Measurements from ENCODE around the gene UTP25.
A peak's percentile ranks its signal among the peaks of the same experiment; 100 is the strongest.

Gene UTP25

GRCh38 chr1:209805875-209806760 is 21.7 kb upstream of the UTP25 start, which contains the start of gene IRF6:
Gene IRF6 (minus strand): TSS chr1:209806142. CDS start chr1:209801413, 4,729 bp downstream.
- no peak for DNase-seq

DNA sequence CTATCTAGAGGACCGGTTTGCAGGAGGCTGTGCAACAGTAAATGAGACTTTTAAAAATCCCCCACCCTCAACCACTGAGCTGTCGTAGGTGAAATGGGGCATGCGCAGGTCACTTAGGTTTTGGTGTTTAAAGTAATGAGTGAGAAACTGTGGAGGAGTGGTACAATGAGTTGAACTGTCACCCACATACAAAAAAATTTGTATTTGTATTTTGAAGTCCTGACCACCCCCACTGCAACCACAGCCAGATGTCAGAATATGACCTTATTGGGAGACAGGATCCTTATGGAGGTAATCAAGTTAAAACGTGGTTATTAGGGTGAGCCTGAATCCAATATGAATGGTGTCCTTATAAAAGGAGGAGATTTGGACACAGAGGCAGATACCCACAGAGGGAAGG is 20.3 kb upstream of the UTP25 start:
- no peak for DNase-seq

GRCh38 chr1:209808059-209808581 is 19.7 kb upstream of the UTP25 start:
- peak in 1 of 2 experiments; percentile 50 for DNase-seq

- no peak for DNase-seq
These were observed 18.2 kb upstream of the UTP25 start for GRCh38 chr1:209809611-209810010.

DNA sequence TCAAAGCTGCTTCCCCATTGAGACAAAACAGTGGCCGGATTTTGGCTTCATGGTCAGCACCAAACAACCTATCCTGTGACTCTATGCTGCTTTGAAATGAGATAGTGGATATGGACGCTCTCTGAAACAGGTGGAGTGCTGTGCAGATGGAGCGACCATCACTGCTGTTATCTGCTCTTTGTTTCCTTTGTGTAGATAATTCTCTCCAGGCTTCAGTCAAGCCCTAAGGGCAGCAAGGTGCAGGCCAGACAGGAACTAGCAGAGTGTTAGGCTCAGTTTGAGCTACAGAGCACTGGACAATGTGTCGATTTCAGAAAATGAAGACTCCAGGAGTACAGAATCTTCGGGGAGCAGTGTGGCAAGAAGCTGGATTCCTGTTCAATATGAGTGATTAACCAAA is 17.0 kb upstream of the UTP25 start:
- no peak for DNase-seq

GRCh38 chr1:209813902-209814301 is 13.9 kb upstream of the UTP25 start:
- no peak for DNase-seq

GRCh38 chr1:209815490-209815889 is 12.3 kb upstream of the UTP25 start:
- DNase-seq: no peak

DNA sequence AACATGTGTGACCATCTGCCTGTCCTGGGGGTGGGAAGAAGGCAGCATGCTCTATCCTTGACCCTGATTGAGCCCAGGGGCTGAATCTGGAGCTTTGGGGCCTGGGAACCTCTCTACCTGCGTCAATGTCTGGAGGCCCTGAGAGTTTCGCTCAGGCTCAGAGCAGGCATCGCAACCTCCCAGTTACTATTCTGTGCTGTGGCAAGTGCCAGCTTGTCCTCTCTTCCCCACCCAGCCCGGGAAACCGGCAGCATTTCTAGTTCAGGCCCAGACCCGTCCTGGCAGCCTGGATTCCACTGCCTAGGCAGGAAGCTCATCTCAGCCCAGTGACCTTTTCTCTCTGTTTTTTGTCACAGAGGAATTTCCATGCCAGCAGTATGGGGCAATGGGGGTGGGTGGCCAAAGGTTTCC is 11.8 kb upstream of the UTP25 start:
- no peak for DNase-seq

- no peak for DNase-seq
These were observed 10.8 kb upstream of the UTP25 start for GRCh38 chr1:209816923-209817322.

DNA sequence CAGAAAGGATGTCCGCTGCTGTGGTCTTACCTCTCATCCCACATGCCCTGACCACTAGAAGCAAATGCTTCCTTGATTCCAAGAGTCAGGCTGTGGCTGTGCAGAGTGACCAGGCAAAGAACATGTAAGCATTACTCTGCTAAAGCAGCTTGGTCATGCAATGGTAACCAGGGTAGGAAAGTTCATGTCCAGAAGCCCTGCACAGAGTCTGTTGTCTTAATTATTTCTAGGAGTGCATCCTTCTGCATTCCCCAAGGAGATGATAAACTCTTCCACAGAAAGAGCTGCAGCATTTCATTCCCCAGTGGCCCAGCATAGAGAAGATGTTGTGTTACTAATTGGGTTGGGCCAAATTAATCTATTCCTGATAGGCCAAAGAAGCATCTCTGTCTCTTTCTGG is 10.1 kb upstream of the UTP25 start:
- no peak for DNase-seq

- no peak for DNase-seq
These were observed 8.7 kb upstream of the UTP25 start for GRCh38 chr1:209819058-209819457.

GRCh38 chr1:209820986-209821385 is 6.8 kb upstream of the UTP25 start:
- DNase-seq: no peak

- no peak for DNase-seq
These were observed 5.1 kb upstream of the UTP25 start for GRCh38 chr1:209822706-209823105.

- peak; percentile 43 to 80 for DNase-seq
These were observed 4.4 kb upstream of the UTP25 start for GRCh38 chr1:209823143-209824041.

- DNase-seq: no peak
These were observed 2.0 kb upstream of the UTP25 start for GRCh38 chr1:209825591-209826434.

GRCh38 chr1:209829716-209830115 is 1.9 kb downstream of the UTP25 start:
- no peak for DNase-seq

DNA sequence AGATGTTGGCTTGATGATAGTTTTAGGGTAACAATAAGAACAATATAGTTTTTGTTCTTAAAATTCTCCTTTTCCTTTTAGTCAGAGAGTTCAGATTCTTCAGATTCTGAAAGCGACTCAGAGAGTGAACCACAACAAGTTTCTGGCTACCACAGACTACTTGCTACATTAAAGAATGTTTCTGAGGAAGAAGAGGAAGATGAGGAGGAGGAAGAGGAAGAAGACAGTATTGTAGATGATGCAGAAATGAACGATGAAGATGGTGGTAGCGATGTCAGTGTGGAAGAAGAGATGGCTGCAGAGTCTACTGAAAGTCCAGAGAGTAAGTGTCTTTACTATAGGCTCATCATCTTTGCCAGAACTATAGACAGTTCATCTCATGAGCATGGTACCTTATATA is 3.0 kb downstream of the UTP25 start:
- DNase-seq: no peak

DNA sequence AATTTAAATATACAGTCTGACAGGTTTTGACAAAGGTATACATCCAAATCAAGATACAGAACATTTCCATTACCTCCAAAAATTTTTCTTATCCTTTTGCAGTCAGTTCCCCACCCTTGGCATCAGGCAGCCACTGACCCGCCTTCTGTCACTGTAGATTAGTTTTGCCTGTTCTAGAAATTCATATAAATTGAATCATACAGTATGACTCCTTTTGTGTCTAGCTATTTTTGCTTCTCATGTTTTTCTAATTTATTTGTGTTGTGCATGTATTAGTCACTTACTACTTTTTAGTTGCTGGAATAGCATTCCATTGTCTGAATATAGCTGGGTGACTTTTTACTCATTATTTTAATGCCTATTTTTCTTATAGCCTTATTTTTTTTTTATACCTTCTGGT is 3.8 kb downstream of the UTP25 start:
- DNase-seq: no peak

DNA sequence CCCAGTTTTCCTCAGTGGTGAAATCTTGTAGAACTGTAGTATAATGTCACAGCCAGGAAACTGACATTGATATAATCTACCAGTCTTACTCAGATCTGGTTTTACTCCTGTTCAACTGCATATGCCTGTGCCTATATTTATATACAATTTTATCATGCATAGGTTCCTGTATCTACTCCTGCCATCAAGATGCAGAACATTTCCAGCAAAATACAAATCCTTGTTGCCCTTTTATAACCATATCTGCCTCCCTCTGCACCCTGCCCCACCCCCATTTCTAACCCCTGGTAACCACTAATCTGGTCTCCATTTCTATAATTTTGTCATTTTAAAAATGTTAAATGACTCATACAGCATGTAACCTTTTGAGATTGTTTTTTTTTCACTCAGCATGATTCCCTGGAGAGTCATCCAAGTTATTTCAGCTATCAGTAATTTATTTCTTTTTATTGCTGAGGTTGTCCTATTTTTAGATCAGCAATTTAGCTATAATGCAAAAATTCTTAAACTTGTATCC is 8.1 kb downstream of the UTP25 start:
- no peak for DNase-seq

GRCh38 chr1:209837671-209838070 is 9.9 kb downstream of the UTP25 start:
- DNase-seq: no peak

DNA sequence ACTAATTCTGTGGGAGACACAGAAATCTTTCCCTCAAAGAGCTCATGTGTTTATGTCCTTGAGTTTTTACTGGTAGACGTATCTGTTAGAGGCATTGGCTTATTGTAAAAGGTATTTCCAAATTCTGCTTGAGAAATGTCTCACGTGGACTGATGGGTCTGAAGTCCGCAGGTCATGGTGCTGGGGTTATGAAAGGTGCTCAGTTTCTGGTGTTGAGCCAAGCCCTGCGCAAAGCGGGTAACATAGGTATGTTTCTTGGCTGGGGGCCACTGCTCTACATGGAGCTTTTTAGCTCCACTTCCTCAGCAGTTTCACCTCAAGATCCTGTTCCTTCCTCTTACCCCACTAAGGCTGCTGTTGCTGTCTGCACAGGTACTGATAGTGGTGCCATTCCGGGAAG is 10.8 kb downstream of the UTP25 start:
- DNase-seq: no peak

DNA sequence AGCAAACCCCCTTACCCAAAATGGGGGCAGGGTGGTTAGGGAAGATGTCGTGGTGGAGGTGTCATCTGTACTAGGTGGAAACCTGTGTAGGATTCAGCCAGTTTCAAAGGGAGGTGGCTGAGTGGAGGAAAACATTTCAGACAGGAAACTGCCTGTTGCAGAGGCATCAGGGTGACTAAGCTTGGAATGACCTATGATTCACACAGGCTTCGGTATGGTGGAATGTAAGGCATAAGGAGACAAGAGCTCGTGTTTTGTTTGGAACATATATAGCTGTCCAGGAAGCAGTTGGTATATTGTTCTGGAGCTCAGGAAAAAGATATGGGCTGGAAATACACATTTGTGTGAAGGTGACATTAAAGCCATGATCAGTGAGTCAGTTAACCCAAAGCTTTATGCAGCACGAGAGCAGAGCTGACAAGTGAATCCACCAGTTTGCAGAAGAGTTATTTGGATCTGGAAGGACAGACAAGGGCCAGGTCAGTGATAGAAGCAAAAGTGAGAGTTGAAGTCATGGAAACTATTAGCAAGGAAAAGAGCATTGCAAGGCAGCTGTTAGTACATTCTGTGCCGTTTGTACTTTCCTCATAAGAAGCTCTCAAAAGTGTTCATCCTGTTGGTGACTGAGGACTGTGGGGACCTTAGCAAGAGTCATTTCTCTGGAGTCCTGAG is 12.2 kb downstream of the UTP25 start:
- DNase-seq: no peak
